ENCODE results near the gene ARHGEF35. TPM values are rescaled to one million over a fixed set of nuclear protein-coding genes. Genes with fewer than 3 reads are reported as not detected.
"Not testable (repeated sequence)": the region's sequence is repeated elsewhere in the genome, so short reads cannot be mapped to it uniquely, and the experiment has no call there.

Gene ARHGEF35
- total RNA-seq (2014; rRNA removed; shearing (Covaris generic)) (21.4 and 26.3 TPM in 2 replicates), polyA plus RNA-seq (2016; fragmentation: Nextera tagmentation; extraction: Ambion mirVana) (27.6 and 32.3 TPM in 2 replicates)
- long read RNA-seq, transcript ARHGEF35-201 (2 exons, 2,431 nt), result major isoform, 15 of 17 reads
- long read RNA-seq, partial matches to known transcripts, result 0 of 17 reads
- long read RNA-seq, other reads (novel, unspliced or antisense), result 2 of 17 reads

DNA sequence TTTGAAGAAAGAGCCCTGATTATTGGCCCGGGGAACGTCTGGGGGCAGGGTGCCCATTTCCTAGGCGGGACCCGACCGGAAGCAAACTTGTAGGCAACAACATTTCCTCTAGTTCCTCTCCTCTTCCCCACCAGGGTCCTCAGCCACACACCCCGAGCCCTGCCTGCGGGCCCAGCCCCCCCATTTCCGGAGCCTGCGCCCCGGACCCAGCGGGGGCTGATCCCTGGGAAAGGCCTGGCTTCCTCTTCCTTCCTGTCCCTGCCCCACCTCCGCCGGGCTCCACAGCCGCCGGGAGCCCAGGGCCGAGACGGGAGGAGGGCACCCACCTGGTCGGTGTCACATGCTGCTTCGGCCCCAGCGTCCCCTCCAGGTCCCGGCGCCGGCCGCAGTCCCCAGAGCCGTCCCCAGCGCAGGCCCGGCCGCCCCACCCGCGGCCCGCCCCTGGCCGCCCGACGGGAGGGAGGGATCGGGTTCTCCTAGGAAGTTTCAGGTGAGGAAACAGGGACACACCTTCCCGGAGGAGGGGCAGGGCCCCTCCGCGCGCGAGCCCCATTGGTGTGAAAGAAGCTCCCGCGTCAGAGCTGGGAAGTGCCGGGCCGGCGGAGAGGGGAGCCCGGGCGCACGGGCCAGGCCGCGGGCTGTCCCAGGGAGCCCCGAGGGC lies at the start of gene ARHGEF35:
Gene ARHGEF35 (minus strand): TSS at position 622 of the 661 bp plus-strand sequence. CDS start 7,450 bp downstream, outside the sequence.
- H3K27ac ChIP-seq (ENCODE audit: low read depth); H3F3A ChIP-seq (replicated peaks; ENCODE audit: low read depth); DNase-seq (ENCODE audit: low spot score); H3K9me2 ChIP-seq (ENCODE audit: insufficient read depth); H3K9me3 Mint-ChIP-seq; H2AFZ ChIP-seq; H4K20me1 ChIP-seq (replicated peaks; ENCODE audit: insufficient read depth); H3K27me3 Mint-ChIP-seq (ENCODE audit: insufficient read depth, low read depth, poor library complexity); H3K36me3 Mint-ChIP-seq (ENCODE audit: low read depth); H3K27me3 ChIP-seq (ENCODE audit: insufficient read depth); H3K27ac Mint-ChIP-seq; H3K36me3 ChIP-seq (ENCODE audit: insufficient read depth): not testable (repeated sequence)
- Histone ChIP-seq H3K79me2 (replicated peaks; ENCODE audit: insufficient read depth) (peaks cover 24% of the 10 kb centered on the region), H3K4me1 (ENCODE audit: insufficient read depth) (peaks cover 11% of the 10 kb centered on the region), H3K4me3 (peak within 1 kb of the TSS; percentile 54), H3K4me2 (peak within 1 kb of the TSS; percentile 74)
- H3K4me1 Mint-ChIP-seq, result peaks cover 17% of the 10 kb centered on the region
- peak; percentile 91 for ATAC-seq
- peak within 1 kb of the TSS; percentile 75 for H3K4me3 Mint-ChIP-seq

DNA sequence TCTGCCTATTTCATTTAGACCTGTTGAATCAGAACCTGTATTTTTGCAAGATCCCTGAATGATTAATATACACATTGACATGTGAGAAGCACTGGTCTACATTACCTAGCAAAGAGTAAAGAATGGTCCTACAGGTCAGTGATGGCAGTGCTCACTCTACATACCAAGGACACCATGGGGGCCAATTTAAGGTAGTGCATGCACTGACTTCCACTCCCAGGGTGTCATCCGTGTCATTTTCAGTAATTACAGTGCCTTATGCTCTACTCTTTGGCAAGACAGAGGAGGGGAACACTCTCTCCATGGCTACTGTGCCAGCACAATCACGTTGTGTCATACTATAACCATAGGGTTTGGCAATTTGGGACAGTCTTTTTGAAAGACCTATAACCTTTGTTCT lies 49.7 kb upstream of the ARHGEF35 start:
- H3K36me3 Mint-ChIP-seq (ENCODE audit: low read depth); H3K27me3 Mint-ChIP-seq (ENCODE audit: insufficient read depth, low read depth, poor library complexity); ATAC-seq; H3F3A ChIP-seq (replicated peaks; ENCODE audit: low read depth); H3K4me2 ChIP-seq; H3K4me1 Mint-ChIP-seq; H3K9me2 ChIP-seq (ENCODE audit: insufficient read depth); H3K27ac ChIP-seq (ENCODE audit: low read depth); H3K27me3 ChIP-seq (ENCODE audit: insufficient read depth); H3K4me1 ChIP-seq (ENCODE audit: insufficient read depth); H3K27ac Mint-ChIP-seq; H4K20me1 ChIP-seq (replicated peaks; ENCODE audit: insufficient read depth); H3K79me2 ChIP-seq (replicated peaks; ENCODE audit: insufficient read depth); H3K9me3 Mint-ChIP-seq; H3K4me3 Mint-ChIP-seq; H2AFZ ChIP-seq; DNase-seq (ENCODE audit: low spot score); H3K36me3 ChIP-seq (ENCODE audit: insufficient read depth); H3K4me3 ChIP-seq: not testable (repeated sequence)

DNA sequence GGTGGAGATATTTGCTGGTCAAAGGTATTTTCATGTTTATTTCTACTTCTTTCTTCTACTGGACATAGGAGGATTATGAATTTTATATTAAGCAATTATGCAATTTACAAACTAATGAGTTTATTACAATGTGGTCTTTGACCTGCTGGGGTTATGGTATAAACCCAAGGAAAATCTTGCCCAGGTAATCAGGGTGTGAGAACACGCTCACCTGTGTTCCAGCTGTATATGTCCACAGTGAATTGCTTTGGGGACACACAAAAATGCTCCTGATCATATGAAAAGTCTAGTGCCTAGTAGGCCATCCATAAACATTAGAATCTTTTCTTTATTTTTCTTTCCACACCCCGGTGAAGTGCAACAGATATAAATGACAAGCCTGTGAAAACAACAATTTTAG lies 43.7 kb upstream of the ARHGEF35 start, which contains the start of gene OR2A42:
Gene OR2A42 (minus strand): TSS at position 241 of the 400 bp plus-strand sequence. CDS start 6,762 bp downstream, outside the sequence.
- H3K9me2 ChIP-seq (ENCODE audit: insufficient read depth); H2AFZ ChIP-seq; H3K79me2 ChIP-seq (replicated peaks; ENCODE audit: insufficient read depth); H3K36me3 ChIP-seq (ENCODE audit: insufficient read depth); H3K4me3 Mint-ChIP-seq; H3K36me3 Mint-ChIP-seq (ENCODE audit: low read depth); H3K27ac Mint-ChIP-seq; H3F3A ChIP-seq (replicated peaks; ENCODE audit: low read depth); ATAC-seq; H3K4me3 ChIP-seq; H3K27ac ChIP-seq (ENCODE audit: low read depth); H4K20me1 ChIP-seq (replicated peaks; ENCODE audit: insufficient read depth); H3K4me1 ChIP-seq (ENCODE audit: insufficient read depth); H3K27me3 ChIP-seq (ENCODE audit: insufficient read depth); H3K4me1 Mint-ChIP-seq; H3K4me2 ChIP-seq; H3K9me3 Mint-ChIP-seq; H3K27me3 Mint-ChIP-seq (ENCODE audit: insufficient read depth, low read depth, poor library complexity); DNase-seq (ENCODE audit: low spot score): not testable (repeated sequence)

DNA sequence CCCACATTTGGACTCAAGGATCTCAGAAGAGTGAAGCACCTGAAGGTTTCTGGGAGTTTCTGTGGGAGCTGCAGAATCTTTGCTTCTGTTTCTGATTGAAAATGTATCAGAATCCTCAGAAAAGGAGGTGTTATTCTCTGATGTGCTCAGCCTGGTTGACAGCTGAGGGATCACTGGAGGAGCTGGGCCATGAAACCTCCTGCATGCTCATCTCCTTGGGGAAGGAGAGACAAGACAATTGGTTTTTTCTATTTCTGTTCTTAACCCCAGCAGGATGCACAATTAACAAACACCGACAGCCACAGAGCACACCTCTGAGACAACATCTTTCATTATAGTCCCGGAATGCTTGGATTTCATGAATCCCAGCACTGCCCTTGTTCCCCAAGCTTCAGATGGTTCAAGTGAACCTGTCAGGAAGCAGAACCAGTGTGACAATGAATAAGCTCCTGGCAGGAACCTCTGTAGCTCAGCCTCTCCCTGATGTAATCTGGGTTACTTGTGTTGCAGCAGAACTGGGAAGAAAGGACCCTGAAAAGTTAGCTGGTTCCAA lies 43.0 kb upstream of the ARHGEF35 start:
- H3K27ac Mint-ChIP-seq; H3K4me2 ChIP-seq; H3K27me3 Mint-ChIP-seq (ENCODE audit: insufficient read depth, low read depth, poor library complexity); H3K4me3 Mint-ChIP-seq; H4K20me1 ChIP-seq (replicated peaks; ENCODE audit: insufficient read depth); H3K27ac ChIP-seq (ENCODE audit: low read depth); H3K79me2 ChIP-seq (replicated peaks; ENCODE audit: insufficient read depth); H3K9me3 Mint-ChIP-seq; H3K36me3 Mint-ChIP-seq (ENCODE audit: low read depth); H2AFZ ChIP-seq; H3K4me1 ChIP-seq (ENCODE audit: insufficient read depth); H3K4me3 ChIP-seq; H3K4me1 Mint-ChIP-seq; H3F3A ChIP-seq (replicated peaks; ENCODE audit: low read depth); H3K27me3 ChIP-seq (ENCODE audit: insufficient read depth); H3K36me3 ChIP-seq (ENCODE audit: insufficient read depth); H3K9me2 ChIP-seq (ENCODE audit: insufficient read depth): not testable (repeated sequence)
- peak; percentile 2 for DNase-seq (ENCODE audit: low spot score)
- TF ChIP-seq, protein P1, sequence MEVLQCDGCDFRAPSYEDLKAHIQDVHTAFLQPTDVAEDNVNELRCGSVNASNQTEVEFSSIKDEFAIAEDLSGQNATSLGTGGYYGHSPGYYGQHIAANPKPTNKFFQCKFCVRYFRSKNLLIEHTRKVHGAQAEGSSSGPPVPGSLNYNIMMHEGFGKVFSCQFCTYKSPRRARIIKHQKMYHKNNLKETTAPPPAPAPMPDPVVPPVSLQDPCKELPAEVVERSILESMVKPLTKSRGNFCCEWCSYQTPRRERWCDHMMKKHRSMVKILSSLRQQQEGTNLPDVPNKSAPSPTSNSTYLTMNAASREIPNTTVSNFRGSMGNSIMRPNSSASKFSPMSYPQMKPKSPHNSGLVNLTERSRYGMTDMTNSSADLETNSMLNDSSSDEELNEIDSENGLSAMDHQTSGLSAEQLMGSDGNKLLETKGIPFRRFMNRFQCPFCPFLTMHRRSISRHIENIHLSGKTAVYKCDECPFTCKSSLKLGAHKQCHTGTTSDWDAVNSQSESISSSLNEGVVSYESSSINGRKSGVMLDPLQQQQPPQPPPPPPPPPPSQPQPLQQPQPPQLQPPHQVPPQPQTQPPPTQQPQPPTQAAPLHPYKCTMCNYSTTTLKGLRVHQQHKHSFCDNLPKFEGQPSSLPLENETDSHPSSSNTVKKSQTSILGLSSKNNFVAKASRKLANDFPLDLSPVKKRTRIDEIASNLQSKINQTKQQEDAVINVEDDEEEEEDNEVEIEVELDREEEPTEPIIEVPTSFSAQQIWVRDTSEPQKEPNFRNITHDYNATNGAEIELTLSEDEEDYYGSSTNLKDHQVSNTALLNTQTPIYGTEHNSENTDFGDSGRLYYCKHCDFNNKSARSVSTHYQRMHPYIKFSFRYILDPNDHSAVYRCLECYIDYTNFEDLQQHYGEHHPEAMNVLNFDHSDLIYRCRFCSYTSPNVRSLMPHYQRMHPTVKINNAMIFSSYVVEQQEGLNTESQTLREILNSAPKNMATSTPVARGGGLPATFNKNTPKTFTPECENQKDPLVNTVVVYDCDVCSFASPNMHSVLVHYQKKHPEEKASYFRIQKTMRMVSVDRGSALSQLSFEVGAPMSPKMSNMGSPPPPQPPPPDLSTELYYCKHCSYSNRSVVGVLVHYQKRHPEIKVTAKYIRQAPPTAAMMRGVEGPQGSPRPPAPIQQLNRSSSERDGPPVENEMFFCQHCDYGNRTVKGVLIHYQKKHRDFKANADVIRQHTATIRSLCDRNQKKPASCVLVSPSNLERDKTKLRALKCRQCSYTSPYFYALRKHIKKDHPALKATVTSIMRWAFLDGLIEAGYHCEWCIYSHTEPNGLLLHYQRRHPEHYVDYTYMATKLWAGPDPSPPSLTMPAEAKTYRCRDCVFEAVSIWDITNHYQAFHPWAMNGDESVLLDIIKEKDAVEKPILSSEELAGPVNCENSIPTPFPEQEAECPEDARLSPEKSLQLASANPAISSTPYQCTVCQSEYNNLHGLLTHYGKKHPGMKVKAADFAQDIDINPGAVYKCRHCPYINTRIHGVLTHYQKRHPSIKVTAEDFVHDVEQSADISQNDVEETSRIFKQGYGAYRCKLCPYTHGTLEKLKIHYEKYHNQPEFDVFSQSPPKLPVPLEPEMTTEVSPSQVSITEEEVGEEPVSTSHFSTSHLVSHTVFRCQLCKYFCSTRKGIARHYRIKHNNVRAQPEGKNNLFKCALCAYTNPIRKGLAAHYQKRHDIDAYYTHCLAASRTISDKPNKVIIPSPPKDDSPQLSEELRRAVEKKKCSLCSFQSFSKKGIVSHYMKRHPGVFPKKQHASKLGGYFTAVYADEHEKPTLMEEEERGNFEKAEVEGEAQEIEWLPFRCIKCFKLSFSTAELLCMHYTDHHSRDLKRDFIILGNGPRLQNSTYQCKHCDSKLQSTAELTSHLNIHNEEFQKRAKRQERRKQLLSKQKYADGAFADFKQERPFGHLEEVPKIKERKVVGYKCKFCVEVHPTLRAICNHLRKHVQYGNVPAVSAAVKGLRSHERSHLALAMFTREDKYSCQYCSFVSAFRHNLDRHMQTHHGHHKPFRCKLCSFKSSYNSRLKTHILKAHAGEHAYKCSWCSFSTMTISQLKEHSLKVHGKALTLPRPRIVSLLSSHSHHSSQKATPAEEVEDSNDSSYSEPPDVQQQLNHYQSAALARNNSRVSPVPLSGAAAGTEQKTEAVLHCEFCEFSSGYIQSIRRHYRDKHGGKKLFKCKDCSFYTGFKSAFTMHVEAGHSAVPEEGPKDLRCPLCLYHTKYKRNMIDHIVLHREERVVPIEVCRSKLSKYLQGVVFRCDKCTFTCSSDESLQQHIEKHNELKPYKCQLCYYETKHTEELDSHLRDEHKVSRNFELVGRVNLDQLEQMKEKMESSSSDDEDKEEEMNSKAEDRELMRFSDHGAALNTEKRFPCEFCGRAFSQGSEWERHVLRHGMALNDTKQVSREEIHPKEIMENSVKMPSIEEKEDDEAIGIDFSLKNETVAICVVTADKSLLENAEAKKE (CRISPR knock-in tag; IDR thresholded peaks at IDR 0.05), result peak; percentile 57; the same call in 1 of the 2 replicates
- ATAC-seq, result peak; percentile 93
